ENCODE results near the gene SLC26A2. TPM values are rescaled to one million over a fixed set of nuclear protein-coding genes. Genes with fewer than 3 reads are reported as not detected.

SLC26A2 gene
- total RNA-seq, 1 experiment from 2014 or later, result 36.3 TPM

DNA sequence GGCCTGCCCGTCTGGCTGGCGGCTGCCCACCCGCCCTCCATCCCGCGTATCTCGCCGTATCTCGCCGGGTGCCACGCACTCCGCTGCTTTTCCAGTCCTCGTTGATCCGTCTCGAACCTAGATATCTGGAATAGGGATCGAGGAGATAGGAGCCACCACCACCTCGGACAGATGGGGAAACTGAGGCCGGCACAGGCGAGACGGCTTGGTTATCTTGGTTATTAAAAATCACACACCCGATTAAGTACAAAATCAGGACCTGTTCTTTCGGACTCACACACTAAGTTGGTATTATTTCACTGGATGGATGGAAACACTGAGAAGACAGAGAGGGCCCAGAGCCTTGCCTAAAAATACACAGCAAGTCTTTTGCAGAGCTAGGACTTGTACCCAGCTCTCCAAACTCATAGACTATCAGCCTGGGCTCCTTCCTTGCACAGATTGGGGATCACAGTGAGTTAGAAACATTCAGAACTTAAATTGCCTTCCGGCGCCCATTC is 678 bp downstream of the SLC26A2 start:
- no peak for DNase-seq (ENCODE audit: low read depth)

DNA sequence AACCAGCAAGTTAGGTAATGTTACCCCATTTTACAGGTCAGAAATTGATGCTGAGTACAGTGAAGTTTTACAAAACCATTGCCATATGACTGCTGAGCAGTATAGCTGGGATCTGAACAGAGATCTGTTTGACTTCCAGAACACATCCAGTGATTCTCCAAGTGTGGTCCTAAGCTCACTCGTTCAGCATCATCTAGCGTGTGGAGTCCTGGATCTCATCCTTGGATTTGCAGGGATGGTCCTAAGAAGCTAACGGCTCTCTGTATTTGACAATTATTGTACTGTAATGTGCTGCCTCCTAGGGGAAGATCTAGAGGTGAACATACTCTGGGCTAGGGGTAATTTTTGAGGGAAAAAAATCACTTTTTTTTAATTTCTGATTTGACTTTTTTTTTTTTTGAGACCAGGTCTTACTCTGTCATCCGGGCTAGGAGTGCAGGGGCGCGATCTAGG is 1.4 kb downstream of the SLC26A2 start:
- DNase-seq (ENCODE audit: low read depth), result peak; percentile 76

DNA sequence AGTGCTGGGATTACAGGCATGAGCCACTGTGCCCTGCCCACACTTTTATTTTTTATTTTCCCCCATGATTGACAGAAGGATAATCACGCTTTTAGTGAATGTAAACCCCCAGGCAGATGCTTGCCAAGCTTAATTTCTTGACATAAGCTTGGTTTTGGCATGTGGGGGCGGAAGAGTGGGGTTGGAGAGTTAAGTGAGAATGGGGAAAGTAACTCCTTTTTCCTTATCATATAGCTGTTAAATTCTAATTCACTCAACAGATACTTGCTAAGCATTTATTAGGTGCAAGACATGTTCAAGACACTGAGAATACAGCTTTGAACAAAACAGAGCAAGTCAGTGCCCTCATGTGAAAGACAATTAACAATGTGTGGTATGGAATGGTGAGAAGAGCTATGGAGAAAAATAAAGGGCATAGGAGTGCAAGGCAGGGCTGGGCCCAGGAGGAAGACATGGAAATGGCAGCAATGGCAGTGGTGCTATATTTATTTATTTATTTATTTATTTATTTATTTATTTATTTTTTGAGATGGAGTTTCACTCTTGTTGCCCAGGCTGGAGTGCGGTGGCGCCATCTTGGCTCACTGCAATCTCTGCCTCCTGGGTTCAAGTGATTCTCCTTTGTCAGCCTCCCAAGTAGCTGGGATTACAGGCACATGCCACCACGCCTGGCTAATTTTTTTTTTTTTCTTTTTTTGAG is 2.2 kb downstream of the SLC26A2 start:
- DNase-seq (ENCODE audit: low read depth), result no peak

DNA sequence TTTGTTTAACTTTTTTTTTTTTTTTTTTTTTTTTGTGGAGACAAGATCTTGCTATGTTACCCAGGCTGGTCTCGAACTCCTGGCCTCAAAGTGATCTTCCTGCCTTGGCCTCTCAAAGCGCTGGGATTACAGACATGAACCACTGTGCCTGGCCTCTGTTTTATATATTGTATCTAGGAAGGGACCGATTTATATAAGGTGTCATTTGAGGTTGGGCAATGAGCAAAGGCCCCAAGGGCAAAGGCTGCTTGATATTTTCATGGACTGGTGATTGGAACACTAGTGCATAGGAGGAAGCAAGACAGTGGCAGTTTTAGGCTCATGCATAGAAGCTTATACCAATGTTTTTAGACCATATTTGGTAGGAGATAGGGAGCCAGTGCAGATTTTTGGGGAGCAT is 3.2 kb downstream of the SLC26A2 start:
- DNase-seq (ENCODE audit: low read depth), result no peak

DNA sequence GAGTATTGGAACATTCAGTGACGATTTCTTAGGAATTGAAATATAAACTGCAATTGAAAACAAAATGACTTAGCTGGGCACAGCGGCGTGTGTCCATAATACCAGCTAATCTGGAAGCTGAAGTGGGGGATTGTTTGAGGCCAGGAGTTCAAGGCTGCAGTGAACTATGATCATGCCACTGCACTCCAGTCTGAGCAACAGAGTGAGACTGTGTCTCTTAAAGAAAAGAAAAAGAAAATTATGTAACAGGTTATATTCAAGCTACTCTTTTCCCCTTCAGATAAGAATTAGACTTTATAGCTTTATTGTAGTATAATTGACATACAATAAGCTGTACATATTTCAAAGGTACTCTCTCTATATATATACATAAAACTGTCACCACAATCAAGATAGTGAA is 6.4 kb downstream of the SLC26A2 start:
- DNase-seq (ENCODE audit: low read depth), result no peak

DNA sequence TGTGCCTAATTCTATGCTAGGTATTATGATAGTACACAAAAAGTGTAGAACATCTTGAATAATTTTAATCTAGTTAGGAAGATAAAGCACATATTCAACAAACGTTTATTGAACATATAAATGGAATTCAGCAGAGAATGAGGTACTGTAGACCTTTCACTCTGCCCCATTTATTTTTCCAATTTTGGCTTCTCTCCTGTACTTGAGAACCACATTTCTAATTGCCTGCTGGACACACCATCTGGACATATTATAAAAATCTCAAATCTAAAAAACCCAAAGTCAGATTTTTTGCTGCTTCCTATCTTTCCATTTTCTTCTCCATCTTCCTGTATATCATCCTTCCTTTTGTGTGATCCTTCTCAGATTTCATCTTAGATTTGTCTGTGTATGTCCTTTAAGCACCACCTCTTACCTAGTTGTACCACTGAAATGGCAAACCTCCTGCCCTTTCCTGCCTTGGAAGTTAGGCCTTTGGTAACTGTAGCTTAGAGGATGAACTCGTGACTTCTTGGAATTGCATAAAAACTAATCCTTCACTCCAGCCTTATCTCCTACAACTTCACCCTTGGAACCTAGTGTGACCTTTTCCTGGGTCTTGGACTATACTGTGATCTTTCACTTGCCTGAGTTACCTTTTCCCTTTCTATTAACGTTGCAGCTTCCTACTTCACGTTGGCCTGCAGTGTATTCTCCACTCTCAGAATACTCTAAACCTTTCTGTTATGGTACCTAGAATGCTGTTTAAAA is 8.8 kb downstream of the SLC26A2 start:
- no peak for DNase-seq (ENCODE audit: low read depth)

DNA sequence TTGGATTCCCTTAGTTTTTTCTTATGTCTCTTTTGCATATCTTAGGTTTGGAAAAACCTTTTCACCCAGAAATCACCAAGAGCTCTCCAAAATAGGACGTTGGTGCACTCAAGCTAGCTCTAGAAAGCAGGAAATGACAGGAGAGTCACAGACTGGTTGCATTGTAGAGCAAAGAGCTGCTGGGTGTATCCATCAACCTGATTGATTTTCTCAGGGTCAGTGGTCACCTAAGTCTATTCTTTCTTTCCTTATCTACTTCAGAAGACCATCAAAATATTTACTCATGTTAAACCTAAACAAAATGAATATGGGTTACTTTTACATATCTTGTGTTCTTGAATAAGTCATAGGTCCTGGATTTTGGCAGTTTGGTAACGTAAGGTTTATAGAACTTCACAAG is 14.9 kb downstream of the SLC26A2 start:
- DNase-seq (ENCODE audit: low read depth), result no peak

DNA sequence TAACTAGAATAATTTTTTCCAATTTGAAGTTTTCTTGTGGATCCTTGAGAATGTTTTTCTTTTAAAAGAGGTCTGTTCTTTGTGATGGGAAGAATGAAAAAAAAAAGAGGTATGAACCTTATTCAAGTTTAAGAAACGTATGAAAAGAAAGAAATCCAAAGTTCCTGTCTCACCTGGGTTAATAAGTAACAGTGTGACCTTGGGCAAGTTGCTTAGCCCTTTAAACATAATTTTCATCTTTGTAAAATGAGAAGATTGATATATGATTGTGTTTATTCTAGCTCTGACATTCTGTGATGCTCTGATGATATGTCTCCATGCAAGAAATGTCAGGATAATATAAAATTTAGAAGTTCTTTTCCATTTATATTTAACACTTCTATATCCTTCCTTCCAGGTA is 19.3 kb downstream of the SLC26A2 start:
- no peak for DNase-seq (ENCODE audit: low read depth)

DNA sequence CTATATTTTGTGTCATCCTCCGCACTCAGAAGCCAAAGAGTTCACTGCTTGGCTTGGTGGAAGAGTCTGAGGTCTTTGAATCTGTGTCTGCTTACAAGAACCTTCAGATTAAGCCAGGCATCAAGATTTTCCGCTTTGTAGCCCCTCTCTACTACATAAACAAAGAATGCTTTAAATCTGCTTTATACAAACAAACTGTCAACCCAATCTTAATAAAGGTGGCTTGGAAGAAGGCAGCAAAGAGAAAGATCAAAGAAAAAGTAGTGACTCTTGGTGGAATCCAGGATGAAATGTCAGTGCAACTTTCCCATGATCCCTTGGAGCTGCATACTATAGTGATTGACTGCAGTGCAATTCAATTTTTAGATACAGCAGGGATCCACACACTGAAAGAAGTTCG is 20.6 kb downstream of the SLC26A2 start:
- DNase-seq (ENCODE audit: low read depth), result no peak

DNA sequence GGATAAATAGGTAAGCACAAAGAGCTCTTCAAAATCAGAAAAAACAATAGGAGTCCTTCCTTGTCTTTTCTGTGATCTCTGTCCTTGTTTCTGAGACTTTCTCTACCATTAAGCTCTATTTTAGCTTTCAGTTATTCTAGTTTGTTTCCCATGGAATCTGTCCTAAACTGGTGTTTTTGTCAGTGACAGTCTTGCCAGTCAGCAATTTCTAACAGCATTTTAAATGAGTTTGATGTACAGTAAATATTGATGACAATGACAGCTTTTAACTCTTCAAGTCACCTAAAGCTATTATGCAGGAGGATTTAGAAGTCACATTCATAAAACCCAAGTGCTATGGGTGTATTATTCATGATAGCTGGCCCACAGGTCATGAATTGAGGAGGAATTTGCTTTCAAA is 21.9 kb downstream of the SLC26A2 start:
- DNase-seq (ENCODE audit: low read depth), result no peak

DNA sequence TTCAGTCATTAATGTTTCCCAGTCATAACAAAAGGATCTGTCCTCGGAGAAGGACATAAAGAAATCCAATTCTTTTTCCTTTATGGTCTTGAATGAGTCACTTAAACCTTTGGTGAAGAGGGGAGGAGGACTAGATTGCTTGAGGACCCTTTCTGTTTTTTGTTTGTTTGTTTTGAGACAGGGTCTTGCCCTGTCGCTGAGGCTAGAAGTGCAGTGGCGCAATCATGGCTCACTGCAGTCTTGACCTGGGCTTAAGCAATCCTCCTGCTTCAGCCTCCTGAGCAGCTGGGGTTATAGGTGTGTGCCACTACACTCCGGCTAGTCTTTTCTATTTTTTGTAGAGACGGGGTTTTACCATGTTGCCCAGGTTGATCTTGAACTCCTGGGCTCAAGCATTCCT is 27.6 kb downstream of the SLC26A2 start:
- DNase-seq (ENCODE audit: low read depth), result no peak

DNA sequence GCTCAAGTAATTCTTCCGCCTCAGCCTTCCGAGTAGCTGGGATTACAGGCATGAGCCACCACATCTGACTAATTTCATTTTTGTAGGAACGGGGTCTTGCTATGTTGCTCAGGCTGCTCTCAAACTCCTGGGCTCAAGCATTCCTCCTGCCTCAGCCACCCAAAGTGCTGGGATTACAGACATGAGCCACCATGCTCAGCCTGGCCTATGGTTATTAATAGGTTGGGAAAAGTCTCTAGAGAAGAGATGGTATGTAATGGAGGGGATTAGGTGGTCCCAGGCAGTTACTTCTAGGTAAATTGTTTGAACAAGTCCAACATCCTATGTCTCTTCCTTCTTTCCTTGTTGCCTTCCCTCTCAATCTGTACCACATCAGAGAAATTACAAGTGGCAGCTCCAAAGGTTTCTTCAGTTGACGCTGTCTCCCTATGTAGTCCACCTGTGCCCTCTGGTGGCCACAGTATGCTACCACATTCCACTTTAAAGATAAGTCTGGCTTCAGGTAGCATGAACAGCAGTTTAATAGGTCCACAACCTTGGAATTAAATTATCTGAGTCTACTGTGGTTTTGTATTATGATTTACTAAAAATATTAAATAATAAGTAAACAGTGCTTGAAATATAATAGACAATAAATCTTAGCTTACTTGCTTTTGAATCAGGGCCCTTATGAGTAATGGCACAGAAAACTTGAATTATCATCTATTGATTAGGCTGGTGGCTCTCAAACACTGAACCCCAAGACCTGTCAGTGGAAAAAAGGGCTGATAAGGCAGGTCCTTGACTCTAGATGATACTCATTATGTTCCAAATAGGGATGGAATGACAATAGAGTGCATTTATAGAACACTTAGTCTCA is 30.2 kb downstream of the SLC26A2 start:
- peak; percentile 69 for DNase-seq (ENCODE audit: low read depth)

DNA sequence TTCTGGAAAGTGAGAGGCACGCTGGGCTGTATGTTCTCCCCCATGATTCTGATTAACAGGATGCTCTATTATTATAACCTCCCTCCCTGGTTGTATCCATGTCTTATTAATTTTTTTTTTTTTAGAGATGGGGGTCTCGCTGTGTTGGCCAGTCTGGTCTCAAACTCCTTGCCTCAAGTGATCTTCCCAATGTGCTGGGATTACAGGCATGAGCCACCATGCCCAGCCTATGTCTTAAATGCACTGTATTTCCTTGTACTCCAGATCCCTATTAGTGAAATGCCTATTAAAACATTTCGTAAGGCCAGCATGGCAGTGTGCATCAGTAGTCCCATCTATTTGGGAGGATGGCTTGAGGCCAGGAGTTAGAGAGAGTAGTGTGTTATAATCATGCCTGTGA is 32.9 kb downstream of the SLC26A2 start:
- no peak for DNase-seq (ENCODE audit: low read depth)

DNA sequence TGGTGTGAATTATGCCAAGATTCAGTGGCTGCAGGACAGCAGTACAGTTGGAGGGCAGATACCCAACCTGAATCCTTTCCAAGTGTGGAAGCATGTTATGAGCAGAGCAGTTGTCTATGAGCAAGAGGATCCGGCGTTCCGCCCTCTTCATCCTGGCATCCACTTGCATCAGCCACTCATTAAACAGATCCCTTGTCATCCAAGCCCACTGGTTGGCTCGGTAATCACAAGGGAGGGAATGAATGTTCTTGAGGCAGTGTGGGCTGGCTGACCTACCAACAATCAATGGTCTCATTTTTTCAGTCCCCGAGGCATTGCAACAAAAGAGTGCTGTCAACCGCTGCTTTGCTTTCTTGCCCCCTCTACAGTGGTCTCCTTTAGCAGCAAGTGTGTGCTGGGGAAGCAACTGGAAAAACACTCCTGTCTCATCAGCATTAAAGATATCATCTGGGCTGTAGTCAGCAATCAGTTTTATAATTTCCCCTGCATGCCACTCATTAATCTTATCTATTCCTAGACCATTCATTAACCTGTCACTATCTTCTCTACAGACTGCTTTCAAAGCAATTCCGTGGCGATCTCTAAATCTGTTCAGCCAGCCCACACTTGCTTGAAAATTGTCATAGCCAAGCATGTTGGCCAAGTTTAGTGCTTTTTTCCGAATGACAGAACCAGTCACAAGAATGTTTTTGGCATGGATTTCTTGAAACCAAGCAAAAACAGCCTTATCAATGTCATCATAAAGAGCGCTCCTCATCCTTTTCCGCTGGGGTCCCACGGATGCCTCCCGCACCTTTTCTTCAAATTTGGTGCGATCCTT is 35.0 kb downstream of the SLC26A2 start:
- no peak for DNase-seq (ENCODE audit: low read depth)

DNA sequence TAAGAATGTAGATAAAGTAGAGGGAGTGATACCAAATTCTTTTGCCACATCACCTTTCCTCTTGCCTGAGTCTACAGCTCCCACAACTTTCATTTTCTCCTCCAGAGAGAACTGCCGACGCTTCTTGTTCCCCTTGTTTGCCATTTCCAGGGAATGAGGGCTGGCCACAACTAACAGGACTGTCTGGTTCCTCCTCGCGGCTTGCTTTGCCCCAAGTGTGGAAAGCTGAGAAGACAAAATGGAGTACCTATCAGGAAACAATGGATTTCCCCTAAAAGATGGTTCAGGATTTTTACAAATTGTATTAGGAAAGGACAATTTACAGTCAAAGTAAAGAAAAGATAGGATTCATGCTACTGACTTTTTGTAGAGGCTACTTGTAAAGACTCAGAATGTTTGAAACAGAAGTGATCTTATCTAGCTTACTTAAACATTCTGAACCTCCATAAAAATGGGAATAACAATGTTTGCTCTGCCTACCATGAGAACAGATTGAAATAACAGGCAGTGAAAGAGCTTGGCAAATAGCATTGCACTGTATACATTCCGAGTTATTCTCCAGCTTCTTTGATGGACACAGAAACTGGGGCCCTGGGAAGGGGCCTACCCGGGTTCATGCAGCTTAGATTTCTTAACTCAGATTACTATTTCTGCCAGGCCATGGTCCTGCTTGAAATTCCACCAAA is 35.8 kb downstream of the SLC26A2 start:
- no peak for DNase-seq (ENCODE audit: low read depth)

DNA sequence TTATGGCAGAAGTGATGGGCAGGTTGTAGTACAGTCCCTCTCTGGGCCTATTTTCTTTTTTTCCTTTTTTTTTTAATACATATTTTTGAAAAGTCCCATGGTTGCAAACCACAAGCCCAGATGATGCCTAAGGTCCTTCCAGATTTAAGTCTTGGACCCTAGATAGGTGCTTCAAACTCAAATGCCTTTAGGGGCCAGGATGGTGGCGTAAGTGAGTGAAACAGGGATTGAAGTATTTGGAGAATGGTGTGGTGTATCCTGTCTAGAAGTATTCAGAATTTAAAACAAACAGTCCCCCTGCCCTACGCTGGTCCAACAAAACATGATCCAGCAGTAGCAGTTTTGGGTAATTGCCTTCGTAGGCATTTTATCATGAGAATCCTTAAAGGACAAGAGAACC is 37.7 kb downstream of the SLC26A2 start:
- DNase-seq (ENCODE audit: low read depth), result no peak

DNA sequence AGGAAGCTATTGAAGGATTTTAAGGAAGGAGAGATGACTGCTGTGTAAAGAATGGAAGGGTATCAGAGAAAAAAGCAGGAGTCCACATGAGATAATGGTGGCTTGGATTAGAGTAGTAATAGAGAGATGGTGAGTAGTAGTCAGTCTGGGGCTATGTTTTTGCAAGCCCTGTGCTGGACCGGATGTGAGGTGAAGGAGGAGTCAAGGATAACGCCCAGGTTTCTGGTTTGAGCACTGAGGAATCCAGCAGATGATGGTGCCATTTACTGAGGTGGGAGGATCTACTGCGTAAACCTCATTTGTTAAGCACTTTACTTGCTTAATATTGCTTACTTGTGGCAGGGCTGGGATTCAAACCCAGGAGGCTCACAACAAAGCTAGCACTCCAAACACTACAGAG is 38.8 kb downstream of the SLC26A2 start:
- DNase-seq (ENCODE audit: low read depth), result no peak

DNA sequence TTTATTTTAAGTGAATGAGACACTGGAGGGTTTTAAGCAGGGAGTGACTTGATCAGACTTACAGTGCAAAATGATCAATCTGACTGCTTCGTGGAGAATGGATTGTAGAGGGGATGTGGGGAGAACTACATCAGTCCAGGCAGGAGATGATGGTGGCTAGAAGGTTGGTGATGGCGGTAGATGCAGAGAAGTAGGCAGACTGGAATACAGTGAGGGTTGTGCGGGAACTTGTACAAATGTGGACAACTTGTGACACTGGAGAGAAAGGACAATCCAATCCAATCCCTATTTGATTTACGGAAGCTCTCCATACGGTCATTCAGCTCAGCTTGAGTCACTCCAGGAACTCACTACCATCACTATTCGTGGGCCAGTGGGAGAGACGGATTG is 39.3 kb downstream of the SLC26A2 start:
- DNase-seq (ENCODE audit: low read depth), result no peak

DNA sequence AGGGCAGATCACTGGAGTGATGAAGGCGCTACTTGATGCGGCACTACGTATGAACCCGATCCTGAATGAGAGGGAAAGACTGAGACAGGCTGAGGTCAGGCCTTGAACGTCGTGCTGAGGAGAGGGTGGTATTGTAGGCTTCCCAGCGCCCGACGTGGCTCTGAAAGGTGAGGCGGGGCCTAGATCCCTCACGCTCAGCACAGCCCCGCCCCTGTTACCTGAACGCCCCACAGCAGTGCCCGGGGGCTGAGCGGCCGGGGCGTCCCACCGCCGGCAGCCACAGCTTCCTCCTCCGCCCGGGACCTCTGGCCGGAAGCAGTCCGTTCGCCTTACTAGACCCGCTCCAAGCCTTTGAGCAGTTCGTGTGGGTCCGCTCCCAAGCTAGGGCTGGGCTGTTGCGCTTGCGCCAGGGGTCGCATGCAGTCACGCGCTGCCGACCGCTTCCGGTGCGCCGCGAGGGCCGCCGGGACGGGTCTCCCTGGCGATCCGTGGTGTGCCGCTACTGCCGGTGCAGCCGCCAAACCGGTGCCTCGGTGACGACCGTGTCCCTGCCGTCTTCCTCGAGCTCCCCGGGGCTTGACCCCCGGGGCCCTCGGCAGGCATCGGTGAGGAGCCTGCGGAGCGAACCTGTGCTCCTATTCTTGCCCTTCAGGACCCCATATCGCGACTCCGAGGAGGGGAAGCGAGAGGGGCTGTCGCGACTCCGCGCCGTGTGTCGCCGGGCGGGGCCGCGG is 39.9 kb downstream of the SLC26A2 start, which contains the start of the genes HMGXB3 and TIGD6:
TSS of gene HMGXB3 (plus strand) at position 484 of the 734 bp plus-strand sequence. CDS start 4,114 bp downstream, outside the sequence.
TSS of gene TIGD6 (minus strand) at position 399 of the 734 bp plus-strand sequence. CDS start 4,306 bp downstream, outside the sequence.
- peak; percentile 92 for DNase-seq (ENCODE audit: low read depth)

Measured in LHCN-M2 (cell line).